CD14-positive monocyte (primary cell): ENCODE data around the gene VRK3. TPM values are rescaled to one million over a fixed set of nuclear protein-coding genes. Genes with fewer than 3 reads are reported as not detected.
A peak's percentile ranks its signal among the peaks of the same experiment; 100 is the strongest.

Experiments used
- DNase-seq, 3 donors: peaks; one replicate each; pipeline ENCODE4 v3.0.0-alpha.2; 2011 to 2022
- H2AFZ ChIP-seq: 2 replicates; pipeline ENCODE4 v1.6.0; 2012; ENCODE audit warnings: mild to moderate bottlenecking, low read depth, low read length, inconsistent platforms; ENCODE audit not compliant: insufficient read depth, poor library complexity, severe bottlenecking
- H3K27ac ChIP-seq, 2 donors: 1 replicate in 1 of 2; 2 replicates in 1 of 2; pipeline ENCODE4 v1.5.1; 2012 to 2013; ENCODE audit warnings: low read length in 2 of 2, control low read depth in 1 of 2, inconsistent platforms in 1 of 2, low read depth in 1 of 2, mild to moderate bottlenecking in 1 of 2
- H3K27me3 ChIP-seq, 2 donors: one replicate each; pipeline versions ENCODE4 v1.6.0 to v1.6.1; 2011 to 2013; ENCODE audit warnings: low read length in 2 of 2; ENCODE audit not compliant: control insufficient read depth in 2 of 2, insufficient read depth in 2 of 2
- H3K36me3 ChIP-seq, 2 donors: replicated peaks in 1 of 2; 1 replicate in 1 of 2; 2 replicates in 1 of 2; pipeline versions ENCODE4 v1.5.1 to v1.6.1; 2012 to 2013; ENCODE audit warnings: low read length in 2 of 2, control low read depth in 1 of 2, inconsistent platforms in 1 of 2, mild to moderate bottlenecking in 1 of 2; ENCODE audit not compliant: insufficient read depth in 2 of 2, control insufficient read depth in 1 of 2
- H3K4me1 ChIP-seq, 2 donors: 1 replicate in 1 of 2; 2 replicates in 1 of 2; pipeline versions ENCODE4 v1.5.1 to v1.6.1; 2012 to 2013; ENCODE audit warnings: low read length in 2 of 2, control low read depth in 1 of 2, inconsistent platforms in 1 of 2, mild to moderate bottlenecking in 1 of 2, moderate library complexity in 1 of 2; ENCODE audit not compliant: insufficient read depth in 2 of 2, control insufficient read depth in 1 of 2
- H3K4me2 ChIP-seq: replicated peaks from 2 replicates; pipeline ENCODE3; 2012; ENCODE audit warnings: low read length, moderate library complexity, mild to moderate bottlenecking; ENCODE audit not compliant: poor library complexity, severe bottlenecking; ENCODE audit errors: extremely low read depth
- H3K4me3 ChIP-seq, 3 experiments: fragments of 200-600 bp in 1 of 3; sonication (generic) in 1 of 3; replicated peaks in 1 of 3; 1 replicate in 2 of 3; 2 replicates in 1 of 3; pipeline ENCODE4 v1.5.1; 2011 to 2013; ENCODE audit warnings: low read length in 3 of 3, mild to moderate bottlenecking in 3 of 3, control low read depth in 2 of 3, low read depth in 2 of 3, inconsistent platforms in 1 of 3, moderate library complexity in 1 of 3
- H3K79me2 ChIP-seq: 2 replicates; pipeline ENCODE4 v1.6.0; 2012; ENCODE audit warnings: mild to moderate bottlenecking, control low read depth, inconsistent platforms, low read length, moderate library complexity; ENCODE audit not compliant: insufficient read depth
- H3K9ac ChIP-seq: 2 replicates; pipeline ENCODE4 v1.6.0; 2017; ENCODE audit warnings: low read length, mild to moderate bottlenecking; ENCODE audit not compliant: insufficient read depth, poor library complexity, severe bottlenecking
- H3K9me3 ChIP-seq, 2 donors: replicated peaks in 1 of 2; 1 replicate in 1 of 2; 2 replicates in 1 of 2; pipeline versions ENCODE4 v1.5.1 to v1.6.1; 2012 to 2013; ENCODE audit warnings: low read length in 2 of 2, control low read depth in 1 of 2; ENCODE audit not compliant: control insufficient read depth in 1 of 2, insufficient read depth in 1 of 2
- H4K20me1 ChIP-seq: 2 replicates; pipeline ENCODE4 v1.6.0; 2012; ENCODE audit warnings: mild to moderate bottlenecking, low read length, control low read depth, moderate library complexity; ENCODE audit not compliant: insufficient read depth
- H3K27ac Mint-ChIP-seq, 7 donors: one replicate each; pipeline ENCODE4 v1.8.0; 2020; ENCODE audit warnings: mild to moderate bottlenecking in 7 of 7, mixed read lengths in 7 of 7, moderate library complexity in 6 of 7, inconsistent platforms in 2 of 7
- H3K27me3 Mint-ChIP-seq, 3 donors: one replicate each; pipeline ENCODE4 v1.8.0; 2021 to 2022; ENCODE audit warnings: low read depth in 3 of 3, mild to moderate bottlenecking in 3 of 3, mixed read lengths in 3 of 3, moderate library complexity in 3 of 3, inconsistent platforms in 1 of 3
- H3K36me3 Mint-ChIP-seq, 2 donors: one replicate each; pipeline ENCODE4 v1.8.0; 2020; ENCODE audit warnings: mixed read lengths in 2 of 2, inconsistent platforms in 1 of 2, mild to moderate bottlenecking in 1 of 2
- H3K4me1 Mint-ChIP-seq: one replicate; pipeline ENCODE4 v1.8.0; 2020; ENCODE audit warnings: mild to moderate bottlenecking, mixed read lengths
- H3K4me3 Mint-ChIP-seq, 2 donors: one replicate each; pipeline ENCODE4 v1.8.0; 2020; ENCODE audit warnings: mild to moderate bottlenecking in 2 of 2, mixed read lengths in 2 of 2, moderate library complexity in 1 of 2
- H3K9me3 Mint-ChIP-seq, 7 donors: one replicate each; pipeline ENCODE4 v1.8.0; 2020 to 2022; ENCODE audit warnings: mixed read lengths in 7 of 7, mild to moderate bottlenecking in 6 of 7, moderate library complexity in 6 of 7, inconsistent platforms in 2 of 7
- WGBS: methylation state at CpG from one replicate; pipeline ENCODE4 v1.1.5; 2013; ENCODE audit warnings: missing lambda C conversion rate; ENCODE audit not compliant: insufficient coverage; 5-methylcytosine and 5-hydroxymethylcytosine counted together
- intact Hi-C, 2 donors: fragments of 100-400 bp; cut with micrococcal nuclease; formaldehyde crosslinking; loops; one replicate each; pipeline versions ENCODE4 v1.15.0 to v1.15.1; 2023
- polyA plus RNA-seq, 3 donors: library from polyadenylated mRNA; depleted of rRNA in 1 of 3; unstranded in 2 of 3; stranded (reverse) in 1 of 3; fragments of 300-500 nt in 2 of 3; fragments of >200 nt in 1 of 3; fragmentation: Illumina TruSeq in 2 of 3; gene quantifications; 1 replicate in 2 of 3; 2 replicates in 1 of 3; pipeline ENCODE4 v1.2.3, GENCODE V29; 2012 to 2021
- TF ChIP-seq, protein P1 (sequence below): fragments of 200-600 bp; IDR thresholded peaks from one replicate; pipeline ENCODE4 v1.8.0; 2022; ENCODE audit warnings: antibody characterized with exemption, mild to moderate bottlenecking

Gene VRK3
- polyA plus RNA-seq, 3 donors, result 42.8 to 47.3 (median 46.8) TPM

DNA sequence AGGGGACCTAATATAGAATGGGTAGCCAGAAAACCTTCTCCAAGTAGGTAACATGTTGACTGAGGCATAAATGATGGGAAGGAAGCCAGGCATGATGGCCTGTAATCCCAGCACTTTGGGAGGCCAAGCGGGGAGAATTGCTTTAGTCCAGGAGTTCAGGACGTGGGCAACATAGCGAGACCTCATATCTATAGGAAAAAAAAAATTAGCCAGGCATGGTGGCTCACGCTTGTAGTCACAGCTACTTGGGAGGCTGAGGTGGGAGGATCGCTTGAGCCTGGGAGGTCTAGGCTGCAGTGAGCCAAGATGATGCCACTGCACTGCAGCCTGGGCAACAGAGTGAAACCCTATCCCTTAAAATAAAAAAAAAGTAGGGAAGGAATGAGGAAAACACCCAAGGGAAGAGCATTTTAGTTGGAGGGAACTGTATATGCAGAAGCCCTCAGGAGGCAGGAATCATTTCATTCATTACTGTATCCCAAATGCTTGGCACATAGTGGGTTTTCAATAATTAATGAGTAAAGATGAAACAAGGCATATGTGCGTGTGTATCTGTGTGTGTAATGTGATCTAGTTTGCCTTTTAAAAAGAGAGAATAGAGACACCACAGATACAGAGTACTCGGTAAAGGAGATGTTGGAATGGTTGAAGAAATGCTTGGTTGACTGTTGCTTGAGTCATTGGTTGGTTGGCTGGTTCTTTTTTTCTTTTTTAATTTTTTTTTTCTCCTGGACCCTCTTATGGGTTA, 93.7 kb downstream of the VRK3 start:
- Mint-ChIP-seq H3K27ac (peak overlapping the region in 2 of 7 donors; percentile 10 to 30), H3K36me3 (peaks cover 30 to 31% of the 10 kb centered on the region in 2 donors), H3K9me3 (peaks cover 0 to 4% (median 0%) of the 10 kb centered on the region in 7 donors), H3K4me1 (peaks cover 39% of the 10 kb centered on the region), H3K4me3 (no peak overlapping the region), H3K27me3 (peaks cover 6 to 15% (median 12%) of the 10 kb centered on the region in 3 donors)
- TF ChIP-seq, protein P1, sequence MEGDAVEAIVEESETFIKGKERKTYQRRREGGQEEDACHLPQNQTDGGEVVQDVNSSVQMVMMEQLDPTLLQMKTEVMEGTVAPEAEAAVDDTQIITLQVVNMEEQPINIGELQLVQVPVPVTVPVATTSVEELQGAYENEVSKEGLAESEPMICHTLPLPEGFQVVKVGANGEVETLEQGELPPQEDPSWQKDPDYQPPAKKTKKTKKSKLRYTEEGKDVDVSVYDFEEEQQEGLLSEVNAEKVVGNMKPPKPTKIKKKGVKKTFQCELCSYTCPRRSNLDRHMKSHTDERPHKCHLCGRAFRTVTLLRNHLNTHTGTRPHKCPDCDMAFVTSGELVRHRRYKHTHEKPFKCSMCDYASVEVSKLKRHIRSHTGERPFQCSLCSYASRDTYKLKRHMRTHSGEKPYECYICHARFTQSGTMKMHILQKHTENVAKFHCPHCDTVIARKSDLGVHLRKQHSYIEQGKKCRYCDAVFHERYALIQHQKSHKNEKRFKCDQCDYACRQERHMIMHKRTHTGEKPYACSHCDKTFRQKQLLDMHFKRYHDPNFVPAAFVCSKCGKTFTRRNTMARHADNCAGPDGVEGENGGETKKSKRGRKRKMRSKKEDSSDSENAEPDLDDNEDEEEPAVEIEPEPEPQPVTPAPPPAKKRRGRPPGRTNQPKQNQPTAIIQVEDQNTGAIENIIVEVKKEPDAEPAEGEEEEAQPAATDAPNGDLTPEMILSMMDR, result no peak
- no peak overlapping the region for H2AFZ ChIP-seq
- H3K9me3 ChIP-seq, result no peaks in the 10 kb centered on the region
- peaks cover 16% of the 10 kb centered on the region for H3K79me2 ChIP-seq
- no peak for DNase-seq
- 93% methylated on average over 4 of the region's 7 CpGs for WGBS
- H3K4me3 ChIP-seq, result no peak overlapping the region
- intact Hi-C loops, result no loop called here
- H3K4me2 ChIP-seq, result no peak overlapping the region
- no peak overlapping the region for H3K9ac ChIP-seq
- H3K36me3 ChIP-seq, result peaks cover 15 to 36% of the 10 kb centered on the region in 2 donors
- H3K27me3 ChIP-seq, result no peaks in the 10 kb centered on the region
- peaks cover 54% of the 10 kb centered on the region for H4K20me1 ChIP-seq
- H3K4me1 ChIP-seq, result peaks cover 32 to 44% of the 10 kb centered on the region in 2 donors
- H3K27ac ChIP-seq, result no peak overlapping the region

DNA sequence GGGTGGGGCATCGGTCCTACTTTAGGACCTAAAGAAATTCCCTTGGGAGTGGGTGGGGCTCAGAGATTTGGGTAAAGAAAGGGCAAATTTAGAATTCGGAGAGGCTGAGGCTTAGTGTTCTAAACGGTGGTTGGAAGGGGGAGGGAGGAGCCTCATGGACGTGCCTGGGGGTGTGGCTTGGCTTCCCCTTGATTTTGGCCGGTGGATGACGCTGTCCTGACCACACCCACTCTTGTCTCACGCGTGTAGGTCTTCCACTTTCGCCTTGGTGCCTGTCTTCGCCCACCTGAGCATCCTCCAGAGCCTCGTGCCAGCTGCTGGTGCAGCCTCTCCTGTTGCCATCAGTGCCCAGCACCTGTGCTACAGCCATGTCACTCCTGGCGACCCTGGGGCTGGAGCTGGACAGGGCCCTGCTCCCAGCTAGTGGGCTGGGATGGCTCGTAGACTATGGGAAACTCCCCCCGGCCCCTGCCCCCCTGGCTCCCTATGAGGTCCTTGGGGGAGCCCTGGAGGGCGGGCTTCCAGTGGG, 94.6 kb downstream of the VRK3 start:
- Histone ChIP-seq H3K36me3 (peaks cover 17 to 39% of the 10 kb centered on the region in 2 donors), H3K9ac (no peak overlapping the region), H3K4me3 (peak overlapping the region in 1 of 3 experiments; percentile 91), H3K27me3 (no peaks in the 10 kb centered on the region), H3K4me1 (peaks cover 33 to 49% of the 10 kb centered on the region in 2 donors), H3K9me3 (no peaks in the 10 kb centered on the region), H3K27ac (peak overlapping the region in 1 of 2 donors; percentile 88), H3K4me2 (peak overlapping the region; percentile 89), H2AFZ (no peak overlapping the region), H4K20me1 (peaks cover 60% of the 10 kb centered on the region), H3K79me2 (peaks cover 25% of the 10 kb centered on the region)
- intact Hi-C loops, result no loop called here
- peak overlapping the region in 6 of 7 donors; percentile 96 to 100 (median 97) for H3K27ac Mint-ChIP-seq
- TF ChIP-seq, protein P1, result no peak
- DNase-seq, result peak in 2 of 3 donors; percentile 43 to 49
- H3K9me3 Mint-ChIP-seq, result peaks cover 0 to 4% (median 0%) of the 10 kb centered on the region in 7 donors
- peaks cover 42% of the 10 kb centered on the region for H3K4me1 Mint-ChIP-seq
- 72% methylated on average over 12 of the region's 15 CpGs for WGBS
- peaks cover 2 to 9% (median 9%) of the 10 kb centered on the region in 3 donors for H3K27me3 Mint-ChIP-seq
- peaks cover 33 to 36% of the 10 kb centered on the region in 2 donors for H3K36me3 Mint-ChIP-seq
- H3K4me3 Mint-ChIP-seq, result peak overlapping the region; percentile 90 to 97
